Measurements from ENCODE around the gene AGAP9. TPM values are rescaled to one million over a fixed set of nuclear protein-coding genes. Genes with fewer than 3 reads are reported as not detected.
"Not testable (repeated sequence)": the region's sequence is repeated elsewhere in the genome, so short reads cannot be mapped to it uniquely, and the experiment has no call there.

The AGAP9 gene
- total RNA-seq, 3 donors from 2014 or later (not counting 1 experiment from before 2014, with no cell fraction given): 4.6 to 11.1 (median 8.7) TPM

DNA sequence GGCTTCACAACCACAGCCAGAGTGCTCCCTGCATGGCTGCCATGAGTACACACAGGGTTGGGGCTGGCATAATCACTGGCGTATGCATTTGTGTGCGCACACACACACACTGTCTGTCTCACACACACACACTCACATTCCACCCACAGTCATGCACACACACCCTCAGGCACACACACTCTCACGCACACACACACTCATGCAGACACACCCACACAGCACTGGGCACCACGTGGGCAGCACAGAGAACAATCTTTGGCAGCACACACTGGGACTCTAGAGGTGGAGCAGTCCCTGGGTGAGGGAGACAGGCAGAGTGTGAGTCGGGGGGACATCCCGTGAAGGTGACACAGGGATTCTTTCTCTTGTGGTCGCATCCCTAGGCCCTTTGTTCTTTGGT, 49.9 kb downstream of the AGAP9 start:
- H3K36me3 ChIP-seq (ENCODE audit: control insufficient read depth, insufficient read depth, low read length); intact Hi-C loops (cut with micrococcal nuclease); H3K9me3 ChIP-seq (ENCODE audit: control insufficient read depth, insufficient read depth, low read length); H3K4me3 ChIP-seq (ENCODE audit: low read length); H3K4me3 Mint-ChIP-seq; ATAC-seq; H3K36me3 Mint-ChIP-seq; H3K4me1 Mint-ChIP-seq; DNase-seq; H3K27me3 Mint-ChIP-seq (ENCODE audit: low read depth in 2 of 2); H3K9me3 Mint-ChIP-seq; H3K27ac ChIP-seq (ENCODE audit: low read length); H3K27ac Mint-ChIP-seq; H3K27me3 ChIP-seq (ENCODE audit: control insufficient read depth, insufficient read depth, low read length); H3K4me1 ChIP-seq (ENCODE audit: control insufficient read depth, insufficient read depth, low read length): not testable (repeated sequence)
- WGBS (ENCODE audit: insufficient coverage): no CpG with 5 or more reads among the region's 7 CpGs

DNA sequence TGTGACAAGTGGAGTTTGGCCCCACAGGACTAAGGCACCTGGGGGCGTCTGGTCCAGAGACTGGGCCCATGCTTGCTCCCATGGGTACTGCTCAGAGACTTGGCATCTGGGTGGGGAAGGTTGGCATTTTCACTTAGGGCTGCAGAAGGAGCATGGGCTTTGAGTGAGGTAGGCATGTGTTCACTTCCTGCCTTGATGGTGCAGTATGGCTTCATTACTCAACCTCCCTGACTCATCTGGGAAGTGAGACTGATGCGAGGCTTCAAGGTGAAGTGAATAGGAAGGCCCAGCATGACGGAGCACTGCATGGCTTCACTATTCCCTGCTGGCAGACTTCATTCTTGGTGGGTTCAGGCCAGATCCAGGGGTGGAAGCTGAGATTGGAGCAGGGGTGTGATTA, 50.8 kb downstream of the AGAP9 start:
- H3K4me1 ChIP-seq (ENCODE audit: control insufficient read depth, insufficient read depth, low read length); H3K27me3 ChIP-seq (ENCODE audit: control insufficient read depth, insufficient read depth, low read length); intact Hi-C loops (cut with micrococcal nuclease); H3K9me3 Mint-ChIP-seq; H3K36me3 ChIP-seq (ENCODE audit: control insufficient read depth, insufficient read depth, low read length); H3K4me3 Mint-ChIP-seq; H3K27me3 Mint-ChIP-seq (ENCODE audit: low read depth in 2 of 2); H3K27ac Mint-ChIP-seq; H3K36me3 Mint-ChIP-seq; H3K4me1 Mint-ChIP-seq; H3K4me3 ChIP-seq (ENCODE audit: low read length); H3K9me3 ChIP-seq (ENCODE audit: control insufficient read depth, insufficient read depth, low read length); DNase-seq; H3K27ac ChIP-seq (ENCODE audit: low read length): not testable (repeated sequence)
- WGBS (ENCODE audit: insufficient coverage): no CpG with 5 or more reads among the region's 3 CpGs
- ATAC-seq: peak in 1 of 3 donors; percentile 30

DNA sequence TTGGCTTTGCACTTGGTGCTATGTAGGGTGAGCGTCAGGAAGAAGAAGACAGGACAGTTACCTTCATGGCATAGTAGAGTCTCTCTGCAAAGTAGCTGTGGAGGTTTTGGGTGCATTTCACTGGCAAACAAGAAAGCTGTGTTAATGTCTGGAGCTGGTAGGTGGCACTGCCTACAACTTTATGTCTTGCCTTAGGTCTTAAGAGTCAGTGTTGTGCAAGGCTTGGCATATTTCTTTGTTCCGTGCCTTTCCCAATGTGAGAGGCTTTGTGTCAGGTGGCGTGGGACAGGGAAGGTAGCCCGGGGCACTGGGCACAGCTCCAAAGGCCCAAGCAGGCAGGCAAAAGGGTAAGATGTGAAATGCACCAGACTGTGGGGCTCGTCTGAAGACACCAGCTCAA, 51.4 kb downstream of the AGAP9 start:
- H3K36me3 Mint-ChIP-seq; H3K27me3 Mint-ChIP-seq (ENCODE audit: low read depth in 2 of 2); H3K36me3 ChIP-seq (ENCODE audit: control insufficient read depth, insufficient read depth, low read length); H3K9me3 ChIP-seq (ENCODE audit: control insufficient read depth, insufficient read depth, low read length); H3K4me1 Mint-ChIP-seq; H3K4me3 ChIP-seq (ENCODE audit: low read length); DNase-seq; H3K27ac ChIP-seq (ENCODE audit: low read length); ATAC-seq; H3K27me3 ChIP-seq (ENCODE audit: control insufficient read depth, insufficient read depth, low read length); H3K9me3 Mint-ChIP-seq; H3K4me1 ChIP-seq (ENCODE audit: control insufficient read depth, insufficient read depth, low read length); intact Hi-C loops (cut with micrococcal nuclease); H3K4me3 Mint-ChIP-seq; H3K27ac Mint-ChIP-seq: not testable (repeated sequence)
- WGBS (ENCODE audit: insufficient coverage): no CpG with 5 or more reads among the region's 5 CpGs

DNA sequence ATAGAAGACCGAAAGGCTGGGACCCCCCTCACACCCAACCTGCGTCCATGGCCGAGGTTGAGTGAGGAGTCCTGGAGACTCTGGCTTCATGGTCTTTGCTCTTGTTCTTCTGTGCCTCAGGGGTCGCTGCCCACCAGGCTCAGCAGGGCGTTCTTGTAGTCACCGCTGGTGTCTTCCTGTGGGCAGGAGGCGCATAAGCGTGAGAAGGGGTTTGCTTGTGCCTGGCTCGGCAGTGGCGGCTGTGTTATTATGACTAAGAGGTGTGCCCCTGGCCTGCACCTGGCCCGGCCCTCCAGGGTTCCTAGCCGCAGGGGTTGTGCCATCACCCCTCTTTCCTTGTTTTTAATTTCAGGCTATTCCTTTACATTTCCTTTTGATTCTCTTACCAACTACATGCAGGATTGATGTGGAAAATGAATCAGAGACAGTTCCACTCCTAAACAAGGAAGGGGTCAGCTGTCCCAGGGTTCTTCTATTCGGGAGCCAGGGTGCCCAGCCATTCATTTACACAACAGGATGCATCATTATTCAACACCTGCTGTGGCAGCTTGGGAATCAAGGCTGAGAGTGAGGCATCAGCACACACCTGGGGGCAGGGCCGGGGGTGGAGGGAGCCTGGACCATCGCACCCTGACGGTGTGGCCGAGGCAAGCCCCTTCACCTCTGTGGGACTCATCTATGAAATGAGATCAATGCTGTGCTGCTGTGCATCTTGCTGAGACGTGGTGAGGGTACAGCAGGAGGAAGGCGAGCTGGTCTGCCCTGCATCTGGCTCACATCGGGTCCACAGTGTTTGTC, 54.5 kb downstream of the AGAP9 start:
- H3K27me3 Mint-ChIP-seq (ENCODE audit: low read depth in 2 of 2); H3K27me3 ChIP-seq (ENCODE audit: control insufficient read depth, insufficient read depth, low read length); ATAC-seq; H3K4me1 Mint-ChIP-seq; intact Hi-C loops (cut with micrococcal nuclease); DNase-seq; H3K4me1 ChIP-seq (ENCODE audit: control insufficient read depth, insufficient read depth, low read length); H3K9me3 ChIP-seq (ENCODE audit: control insufficient read depth, insufficient read depth, low read length); H3K27ac Mint-ChIP-seq; H3K36me3 Mint-ChIP-seq; H3K4me3 Mint-ChIP-seq; H3K4me3 ChIP-seq (ENCODE audit: low read length); H3K36me3 ChIP-seq (ENCODE audit: control insufficient read depth, insufficient read depth, low read length); H3K9me3 Mint-ChIP-seq; H3K27ac ChIP-seq (ENCODE audit: low read length): not testable (repeated sequence)
- 89% methylated on average over 10 of the region's 20 CpGs for WGBS (ENCODE audit: insufficient coverage)

DNA sequence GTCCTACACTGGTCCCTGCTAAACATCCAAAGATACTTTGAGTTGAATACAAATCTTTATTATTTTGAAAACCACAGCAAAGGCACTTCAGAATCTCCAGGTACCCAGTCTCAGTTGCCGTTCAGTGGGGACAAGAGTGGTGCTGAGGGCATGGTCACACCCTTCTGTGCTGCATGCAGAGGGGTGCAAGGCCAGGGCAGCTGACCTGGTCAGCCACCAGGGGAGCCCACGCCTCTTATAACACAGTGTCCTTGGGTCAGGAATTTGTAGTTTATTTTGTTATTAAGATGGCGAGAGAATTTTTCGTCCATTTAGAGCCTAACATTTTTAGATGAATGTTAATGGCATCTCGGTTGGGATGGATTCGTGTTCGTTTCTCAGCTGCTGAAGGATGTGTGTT, 55.5 kb downstream of the AGAP9 start:
- H3K36me3 ChIP-seq (ENCODE audit: control insufficient read depth, insufficient read depth, low read length); H3K9me3 Mint-ChIP-seq; H3K4me1 Mint-ChIP-seq; H3K36me3 Mint-ChIP-seq; H3K27ac Mint-ChIP-seq; H3K4me3 ChIP-seq (ENCODE audit: low read length); H3K27me3 ChIP-seq (ENCODE audit: control insufficient read depth, insufficient read depth, low read length); H3K27me3 Mint-ChIP-seq (ENCODE audit: low read depth in 2 of 2); H3K4me3 Mint-ChIP-seq; H3K9me3 ChIP-seq (ENCODE audit: control insufficient read depth, insufficient read depth, low read length); DNase-seq; ATAC-seq; H3K4me1 ChIP-seq (ENCODE audit: control insufficient read depth, insufficient read depth, low read length); intact Hi-C loops (cut with micrococcal nuclease); H3K27ac ChIP-seq (ENCODE audit: low read length): not testable (repeated sequence)
- WGBS (ENCODE audit: insufficient coverage): 91% methylated on average over 4 of the region's 7 CpGs

DNA sequence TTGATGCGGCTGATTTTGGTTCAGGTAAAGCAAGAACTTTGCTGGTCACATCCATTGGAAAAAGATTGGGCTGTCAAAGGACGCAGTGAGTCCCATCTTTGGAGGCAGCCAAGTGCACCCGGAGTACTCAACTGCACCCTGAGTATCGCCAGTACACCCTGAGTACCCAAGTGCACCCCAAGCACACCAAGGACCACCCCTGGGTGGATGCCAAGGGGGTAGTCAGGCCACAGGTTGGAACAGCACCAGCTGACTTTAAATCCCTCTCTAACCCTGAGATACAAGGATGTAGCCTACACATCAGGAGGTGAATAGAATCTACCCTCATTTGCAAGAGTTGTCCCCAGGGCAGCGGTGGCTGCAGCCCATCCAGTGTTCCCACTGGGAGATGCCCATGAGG, 56.0 kb downstream of the AGAP9 start:
- H3K4me3 ChIP-seq (ENCODE audit: low read length); ATAC-seq; H3K36me3 Mint-ChIP-seq; H3K27me3 Mint-ChIP-seq (ENCODE audit: low read depth in 2 of 2); H3K27ac ChIP-seq (ENCODE audit: low read length); H3K4me3 Mint-ChIP-seq; DNase-seq; H3K27me3 ChIP-seq (ENCODE audit: control insufficient read depth, insufficient read depth, low read length); H3K36me3 ChIP-seq (ENCODE audit: control insufficient read depth, insufficient read depth, low read length); H3K9me3 ChIP-seq (ENCODE audit: control insufficient read depth, insufficient read depth, low read length); intact Hi-C loops (cut with micrococcal nuclease); H3K4me1 Mint-ChIP-seq; H3K9me3 Mint-ChIP-seq; H3K4me1 ChIP-seq (ENCODE audit: control insufficient read depth, insufficient read depth, low read length); H3K27ac Mint-ChIP-seq: not testable (repeated sequence)
- 95% methylated on average over 4 of the region's 5 CpGs for WGBS (ENCODE audit: insufficient coverage)

DNA sequence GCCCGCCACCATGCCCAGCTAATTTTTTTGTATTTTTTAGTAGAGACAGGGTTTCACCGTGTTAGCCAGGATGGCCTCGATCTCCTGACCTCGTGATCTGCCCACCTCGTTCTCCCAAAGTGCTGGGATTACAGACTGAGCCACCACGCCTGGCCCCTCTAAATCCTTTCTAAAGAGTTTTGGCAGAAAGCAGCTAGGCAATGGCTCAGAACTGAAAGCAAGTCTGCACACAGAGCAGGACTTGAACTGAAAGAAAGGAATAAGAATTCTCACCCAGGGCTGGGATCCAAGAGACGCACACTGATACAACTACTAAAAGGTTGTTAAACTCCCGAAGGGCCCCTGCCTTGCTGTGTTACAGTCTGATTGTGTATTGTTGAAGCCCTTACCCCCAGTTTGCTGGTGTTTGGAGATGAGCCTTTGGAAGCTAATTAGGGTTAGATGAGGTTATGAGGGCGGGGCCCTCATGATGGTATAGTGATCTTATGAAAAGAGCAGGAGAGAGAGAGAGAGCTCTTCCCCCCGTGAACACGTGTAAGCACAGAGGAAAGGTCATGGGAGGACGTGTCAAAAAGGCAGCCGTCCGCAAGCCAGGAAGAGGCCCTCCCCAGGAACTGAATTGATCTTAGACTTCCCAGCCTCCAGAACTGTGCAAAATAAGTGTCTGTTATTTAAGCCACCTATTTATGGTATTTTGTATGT, 58.1 kb downstream of the AGAP9 start:
- H3K9me3 ChIP-seq (ENCODE audit: control insufficient read depth, insufficient read depth, low read length); H3K27me3 ChIP-seq (ENCODE audit: control insufficient read depth, insufficient read depth, low read length); H3K27ac ChIP-seq (ENCODE audit: low read length); H3K36me3 Mint-ChIP-seq; H3K36me3 ChIP-seq (ENCODE audit: control insufficient read depth, insufficient read depth, low read length); DNase-seq; ATAC-seq; H3K4me3 Mint-ChIP-seq; H3K4me1 ChIP-seq (ENCODE audit: control insufficient read depth, insufficient read depth, low read length); H3K4me3 ChIP-seq (ENCODE audit: low read length); H3K9me3 Mint-ChIP-seq; H3K4me1 Mint-ChIP-seq; intact Hi-C loops (cut with micrococcal nuclease); H3K27me3 Mint-ChIP-seq (ENCODE audit: low read depth in 2 of 2); H3K27ac Mint-ChIP-seq: not testable (repeated sequence)
- WGBS (ENCODE audit: insufficient coverage): 79% methylated on average over 8 of the region's 14 CpGs

Measured in natural killer cell (primary cell).